Parathyroid adenoma (tissue), 2 donors: ENCODE results near the gene PYGB.
"Not testable (repeated sequence)": the region's sequence is repeated elsewhere in the genome, so short reads cannot be mapped to it uniquely, and the experiment has no call there.

Experiments
- H2AFZ ChIP-seq: fragments of 300-600 bp; sonication (generic); one replicate; pipeline ENCODE4 v1.7.0; 2017; ENCODE audit warnings: antibody characterized with exemption, mild to moderate bottlenecking
- H3K27ac ChIP-seq: fragments of 300-600 bp; sonication (generic); one replicate; pipeline ENCODE4 v1.7.0; 2017
- H3K27me3 ChIP-seq: fragments of 300-600 bp; sonication (generic); one replicate; pipeline ENCODE4 v1.7.0; 2017; ENCODE audit warnings: low read length; ENCODE audit not compliant: control insufficient read depth, insufficient read depth
- H3K36me3 ChIP-seq: fragments of 300-600 bp; sonication (generic); one replicate; pipeline ENCODE4 v1.7.0; 2017; ENCODE audit warnings: low read length; ENCODE audit not compliant: control insufficient read depth, insufficient read depth
- H3K4me1 ChIP-seq: fragments of 300-600 bp; sonication (generic); one replicate; pipeline ENCODE4 v1.7.0; 2017; ENCODE audit warnings: control low read depth
- H3K4me2 ChIP-seq: fragments of 300-600 bp; sonication (generic); one replicate; pipeline ENCODE4 v1.7.0; 2017; ENCODE audit warnings: low read length
- H3K4me3 ChIP-seq: fragments of 300-600 bp; sonication (generic); one replicate; pipeline ENCODE4 v1.7.0; 2017; ENCODE audit warnings: low read depth, low read length
- H3K79me2 ChIP-seq: fragments of 300-600 bp; sonication (generic); one replicate; pipeline ENCODE4 v1.7.0; 2017; ENCODE audit warnings: control low read depth
- H3K9ac ChIP-seq: fragments of 300-600 bp; sonication (generic); one replicate; pipeline ENCODE4 v1.7.0; 2017; ENCODE audit warnings: mild to moderate bottlenecking
- H3K9me3 ChIP-seq: fragments of 300-600 bp; sonication (generic); one replicate; pipeline ENCODE4 v1.7.0; 2017; ENCODE audit warnings: low read length; ENCODE audit not compliant: control insufficient read depth
- CTCF ChIP-seq: fragments of 300-600 bp; sonication (generic); IDR thresholded peaks from one replicate; pipeline ENCODE4 v1.7.0; 2017; ENCODE audit warnings: antibody characterized with exemption, mild to moderate bottlenecking
- donor health status: primary hyperparathyroidism.

PYGB gene

GRCh38 chr20:25259358-25259757, 11.5 kb downstream of the PYGB start:
- Histone ChIP-seq H3K4me2 (no peak overlapping the region), H3K27ac (no peak overlapping the region), H3K79me2 (peaks cover 8% of the 10 kb centered on the region), H3K27me3 (no peaks in the 10 kb centered on the region), H3K36me3 (no peaks in the 10 kb centered on the region), H2AFZ (no peak overlapping the region), H3K9me3 (no peaks in the 10 kb centered on the region), H3K9ac (no peak overlapping the region), H3K4me3 (no peak overlapping the region), H3K4me1 (peaks cover 3% of the 10 kb centered on the region)
- TF ChIP-seq CTCF: no peak

- H3K36me3 ChIP-seq: no peaks in the 10 kb centered on the region
Measured at GRCh38 chr20:25259788-25260254, 11.9 kb downstream of the PYGB start.

GRCh38 chr20:25260770-25261437, 13.0 kb downstream of the PYGB start:
- not testable (repeated sequence) for H3K4me3 ChIP-seq, H3K9ac ChIP-seq, H3K79me2 ChIP-seq, H3K4me1 ChIP-seq, H3K27me3 ChIP-seq, H3K36me3 ChIP-seq, H2AFZ ChIP-seq, H3K27ac ChIP-seq, H3K4me2 ChIP-seq, H3K9me3 ChIP-seq

More at GRCh38 chr20:25259788-25260254, 11.9 kb downstream of the PYGB start:
- no peak for TF ChIP-seq CTCF
- H2AFZ ChIP-seq: no peak overlapping the region
- no peaks in the 10 kb centered on the region for H3K9me3 ChIP-seq
- H3K4me1 ChIP-seq: peaks cover 3% of the 10 kb centered on the region
- peaks cover 8% of the 10 kb centered on the region for H3K79me2 ChIP-seq
- H3K4me3 ChIP-seq: no peak overlapping the region
- H3K4me2 ChIP-seq: no peak overlapping the region
- no peaks in the 10 kb centered on the region for H3K27me3 ChIP-seq
- H3K27ac ChIP-seq: no peak overlapping the region
- H3K9ac ChIP-seq: no peak overlapping the region

GRCh38 chr20:25269057-25269832, 21.4 kb downstream of the PYGB start:
- Histone ChIP-seq H3K9me3 (no peaks in the 10 kb centered on the region), H3K4me2 (no peak overlapping the region), H2AFZ (no peak overlapping the region), H3K27ac (no peak overlapping the region), H3K4me3 (no peak overlapping the region), H3K9ac (no peak overlapping the region), H3K79me2 (no peaks in the 10 kb centered on the region), H3K27me3 (no peaks in the 10 kb centered on the region), H3K4me1 (no peaks in the 10 kb centered on the region), H3K36me3 (no peaks in the 10 kb centered on the region)
- TF ChIP-seq CTCF: no peak

GRCh38 chr20:25269833-25270170, 21.9 kb downstream of the PYGB start:
- TF ChIP-seq CTCF: no peak
- Histone ChIP-seq H3K27ac (no peak overlapping the region), H2AFZ (no peak overlapping the region), H3K4me2 (no peak overlapping the region), H3K36me3 (no peaks in the 10 kb centered on the region), H3K79me2 (no peaks in the 10 kb centered on the region), H3K4me3 (no peak overlapping the region), H3K4me1 (no peaks in the 10 kb centered on the region), H3K27me3 (no peaks in the 10 kb centered on the region), H3K9ac (no peak overlapping the region), H3K9me3 (no peaks in the 10 kb centered on the region)
